Natural killer cell (primary cell): ENCODE data around the gene MORN1. TPM values are rescaled to one million over a fixed set of nuclear protein-coding genes. Genes with fewer than 3 reads are reported as not detected.

Source experiments
- ATAC-seq, 3 donors: fragments of 150-1000 bp in 2 of 3; fragments of 200-7000 bp in 1 of 3; cut with Tn5 transposase; 1 replicate in 1 of 3; 2 replicates in 2 of 3; pipeline ENCODE4 v1.10.0; 2021; ENCODE audit warnings: mild to moderate bottlenecking in 2 of 3, moderate library complexity in 2 of 3
- DNase-seq, 2 donors: peaks; one replicate each; pipeline versions ENCODE4 v3.0.0 to v3.0.0-alpha.2; 2013 to 2021; ENCODE audit warnings: mixed read lengths in 1 of 2
- H3K27ac ChIP-seq: one replicate; pipeline ENCODE4 v1.5.1; 2013; ENCODE audit warnings: mild to moderate bottlenecking, low read length
- H3K27me3 ChIP-seq: one replicate; pipeline ENCODE4 v1.6.1; 2013; ENCODE audit warnings: low read length; ENCODE audit not compliant: control insufficient read depth, insufficient read depth
- H3K36me3 ChIP-seq: one replicate; pipeline ENCODE4 v1.6.1; 2013; ENCODE audit warnings: low read length; ENCODE audit not compliant: control insufficient read depth, insufficient read depth
- H3K4me1 ChIP-seq: one replicate; pipeline ENCODE4 v1.6.1; 2013; ENCODE audit warnings: low read length; ENCODE audit not compliant: control insufficient read depth, insufficient read depth
- H3K4me3 ChIP-seq: one replicate; pipeline ENCODE4 v1.5.1; 2013; ENCODE audit warnings: low read length
- H3K9me3 ChIP-seq: one replicate; pipeline ENCODE4 v1.6.1; 2013; ENCODE audit warnings: low read length; ENCODE audit not compliant: control insufficient read depth, insufficient read depth
- H3K27ac Mint-ChIP-seq, 2 donors: one replicate each; pipeline ENCODE4 v1.8.0; 2022; ENCODE audit warnings: mild to moderate bottlenecking in 2 of 2, mixed read lengths in 2 of 2, moderate library complexity in 1 of 2
- H3K27me3 Mint-ChIP-seq, 2 donors: one replicate each; pipeline ENCODE4 v1.8.0; 2022; ENCODE audit warnings: low read depth in 2 of 2, mixed read lengths in 2 of 2
- H3K36me3 Mint-ChIP-seq: one replicate; pipeline ENCODE4 v1.8.0; 2022; ENCODE audit warnings: mixed read lengths
- H3K4me1 Mint-ChIP-seq, 2 donors: one replicate each; pipeline ENCODE4 v1.8.0; 2022; ENCODE audit warnings: mixed read lengths in 2 of 2
- H3K4me3 Mint-ChIP-seq: one replicate; pipeline ENCODE4 v1.8.0; 2022; ENCODE audit warnings: mild to moderate bottlenecking, moderate library complexity, mixed read lengths
- H3K9me3 Mint-ChIP-seq, 2 donors: one replicate each; pipeline ENCODE4 v1.8.0; 2022; ENCODE audit warnings: mixed read lengths in 2 of 2
- CTCF ChIP-seq: fragments of 200-600 bp; IDR thresholded peaks from one replicate; pipeline ENCODE4 v1.8.0; 2022; ENCODE audit warnings: antibody characterized with exemption
- WGBS: methylation state at CpG from one replicate; pipeline ENCODE4 v1.1.7; 2013; ENCODE audit warnings: missing lambda C conversion rate; ENCODE audit not compliant: insufficient coverage; 5-methylcytosine and 5-hydroxymethylcytosine counted together
- intact Hi-C: fragments of 100-400 bp; cut with micrococcal nuclease; formaldehyde crosslinking; loops from one replicate; pipeline ENCODE4 v1.14.2; 2022
- total RNA-seq, 4 donors: library from RNA; stranded (reverse); fragments of 120-200 nt in 1 of 4; gene quantifications; one replicate each; pipeline versions ENCODE4 v1.2.3 to v1.2.4, GENCODE V29; 2013 to 2022

Gene MORN1
- total RNA-seq, 3 donors from 2014 or later (not counting 1 experiment from before 2014, with no cell fraction given): 8.0 to 9.3 (median 8.8) TPM

- Histone ChIP-seq H3K4me1 (peaks cover 7% of the 10 kb centered on the region), H3K9me3 (no peaks in the 10 kb centered on the region), H3K36me3 (peaks cover 35% of the 10 kb centered on the region), H3K27me3 (no peaks in the 10 kb centered on the region), H3K27ac (no peak overlapping the region), H3K4me3 (no peak overlapping the region)
- intact Hi-C loops: no loop called here
- no peak overlapping the region for H3K4me3 Mint-ChIP-seq
- TF ChIP-seq CTCF: no peak
- H3K4me1 Mint-ChIP-seq: peaks cover 0 to 4% of the 10 kb centered on the region in 2 donors
- 96% methylated on average over 8 of the region's 8 CpGs for WGBS
- H3K9me3 Mint-ChIP-seq: no peaks in the 10 kb centered on the region
- no peaks in the 10 kb centered on the region for H3K27me3 Mint-ChIP-seq
- no peak overlapping the region for H3K27ac Mint-ChIP-seq
- no peak for DNase-seq
- H3K36me3 Mint-ChIP-seq: no peaks in the 10 kb centered on the region
- no peak for ATAC-seq
Measured at GRCh38 chr1:2407991-2408275, 16.6 kb upstream of the MORN1 start.

- WGBS: 94% methylated on average over 25 of the region's 25 CpGs
- DNase-seq: no peak
- peaks cover 0 to 4% of the 10 kb centered on the region in 2 donors for H3K4me1 Mint-ChIP-seq
- no peak overlapping the region for H3K27ac Mint-ChIP-seq
- H3K36me3 ChIP-seq: peaks cover 40% of the 10 kb centered on the region
- H3K27ac ChIP-seq: no peak overlapping the region
- no peaks in the 10 kb centered on the region for H3K9me3 ChIP-seq
- H3K4me3 Mint-ChIP-seq: no peak overlapping the region
- H3K4me1 ChIP-seq: peaks cover 7% of the 10 kb centered on the region
- no peaks in the 10 kb centered on the region for H3K36me3 Mint-ChIP-seq
- intact Hi-C loops: no loop called here
- ATAC-seq: no peak
- TF ChIP-seq CTCF: no peak
- no peak overlapping the region for H3K4me3 ChIP-seq
- no peaks in the 10 kb centered on the region for H3K9me3 Mint-ChIP-seq
- H3K27me3 Mint-ChIP-seq: no peaks in the 10 kb centered on the region
- H3K27me3 ChIP-seq: no peaks in the 10 kb centered on the region
Measured at GRCh38 chr1:2407166-2407990, 16.0 kb upstream of the MORN1 start.

GRCh38 chr1:2406451-2407041 is 15.2 kb upstream of the MORN1 start:
- Mint-ChIP-seq H3K27ac (no peak overlapping the region), H3K27me3 (no peaks in the 10 kb centered on the region), H3K4me1 (peaks cover 0 to under 1% of the 10 kb centered on the region in 2 donors), H3K9me3 (no peaks in the 10 kb centered on the region), H3K4me3 (no peak overlapping the region), H3K36me3 (no peaks in the 10 kb centered on the region)
- Histone ChIP-seq H3K4me3 (no peak overlapping the region), H3K36me3 (peaks cover 49% of the 10 kb centered on the region), H3K4me1 (peaks cover 1% of the 10 kb centered on the region), H3K9me3 (no peaks in the 10 kb centered on the region), H3K27ac (no peak overlapping the region), H3K27me3 (no peaks in the 10 kb centered on the region)
- DNase-seq (no peak), ATAC-seq (no peak)
- intact Hi-C loops: no loop called here
- no peak for TF ChIP-seq CTCF
- 94% methylated on average over 26 of the region's 26 CpGs for WGBS
